SK-N-MC (cell line): ENCODE measurements around the gene TEAD1.

Experiments used
- EZH2 ChIP-seq: fragments of 200-600 bp; sonication (generic); IDR thresholded peaks from one replicate; pipeline ENCODE4 v1.6.1; 2017; ENCODE audit warnings: antibody characterized with exemption
- POLR2AphosphoS5 ChIP-seq: IDR thresholded peaks from 2 replicates; pipeline ENCODE4 v1.6.1; 2012; ENCODE audit warnings: mild to moderate bottlenecking, low read depth, low read length, borderline replicate concordance

DNA sequence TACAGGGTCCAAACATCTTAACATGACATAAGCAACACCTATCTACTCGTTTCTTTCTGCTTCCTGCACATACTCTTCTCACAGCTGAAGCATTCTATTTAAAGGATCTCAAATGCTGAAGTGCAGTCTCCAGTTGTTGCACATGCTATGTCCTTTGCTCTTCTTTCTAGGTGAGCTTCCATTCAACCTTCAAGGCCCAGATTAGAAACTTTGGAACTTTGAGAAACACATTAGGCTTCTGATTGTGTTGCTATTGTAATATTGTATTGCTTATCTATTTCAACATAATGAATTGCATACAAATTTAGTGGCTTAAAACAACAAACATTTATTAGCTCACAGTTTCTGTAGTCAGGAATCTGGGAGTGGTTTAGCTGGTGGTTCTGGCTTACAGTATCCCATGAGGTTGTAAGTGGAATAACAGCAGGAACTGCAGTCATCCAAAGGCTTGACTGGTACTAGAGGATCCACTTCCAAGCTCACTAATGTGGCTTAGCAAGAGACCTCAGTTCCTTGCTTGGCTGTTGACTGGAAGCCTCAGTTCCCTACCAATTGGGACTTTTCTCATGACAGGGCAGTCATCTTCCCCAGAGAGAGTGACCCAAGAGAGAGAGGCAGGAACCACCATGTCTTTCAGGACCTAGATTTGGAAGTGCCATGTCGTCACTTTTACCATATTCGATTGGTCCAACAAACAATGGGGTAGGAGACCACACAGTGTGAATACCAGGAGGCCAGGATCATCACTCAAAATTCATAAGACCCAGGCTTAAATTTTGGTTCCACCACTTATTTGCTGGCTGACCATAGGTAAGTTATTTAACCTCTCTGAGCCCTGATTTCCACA is 307.7 kb downstream of the TEAD1 start:
- TF ChIP-seq POLR2AphosphoS5 (no peak), EZH2 (no peak)
